Ovary (tissue), 3 donors: ENCODE results near the gene SAP30L.

Experiments
- POLR2A ChIP-seq: fragments of 450-650 bp; IDR thresholded peaks from one replicate; pipeline ENCODE4 v1.6.1; 2017; ENCODE audit warnings: antibody characterized with exemption, mild to moderate bottlenecking, moderate library complexity
- TF ChIP-seq, protein P1 (sequence below), 3 donors: fragments of 450-650 bp in 2 of 3; fragments of 200-600 bp in 1 of 3; IDR thresholded peaks; one replicate each; pipeline versions ENCODE4 v1.5.1 to v1.8.0; 2016 to 2022; ENCODE audit warnings: antibody characterized with exemption in 3 of 3, mild to moderate bottlenecking in 1 of 3
- donor health status: DM: no; HTN: no; CAD: no.

DNA sequence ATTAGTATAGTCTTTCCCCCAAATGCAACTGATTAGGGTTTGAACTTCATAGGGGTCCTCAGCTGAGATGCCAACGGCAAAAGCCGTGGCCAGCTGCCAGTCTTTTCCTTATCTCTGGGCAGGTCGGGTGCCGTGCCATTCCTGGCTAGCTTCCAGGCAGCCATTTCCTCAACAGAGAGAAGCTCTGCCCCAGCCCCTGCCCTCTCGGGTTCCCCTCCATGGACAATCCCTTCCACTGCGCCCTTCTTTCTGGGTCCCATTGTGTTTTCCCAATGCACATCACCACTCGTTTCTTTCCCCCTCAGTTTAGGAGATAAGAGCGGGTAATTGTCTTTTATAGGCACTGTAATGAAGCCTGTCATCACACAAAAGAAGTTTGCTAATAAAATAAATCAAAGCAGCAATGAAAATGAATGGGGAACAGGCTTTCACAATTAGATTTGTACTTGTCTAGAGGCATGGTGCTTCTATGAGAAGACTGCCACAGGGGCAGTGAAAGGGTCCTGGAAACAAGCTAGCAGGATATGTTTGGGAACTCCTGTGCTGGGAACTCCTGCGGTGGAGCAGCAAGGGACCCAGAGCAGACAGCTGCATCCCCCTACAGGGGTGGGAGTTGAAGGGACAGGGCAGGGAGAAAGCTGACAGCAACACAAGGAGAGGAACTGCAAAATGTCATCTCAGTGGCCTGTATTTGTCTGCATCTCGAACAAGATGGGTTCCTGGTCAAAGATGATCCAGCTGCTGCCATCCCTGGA is 48.0 kb upstream of the SAP30L start:
- TF ChIP-seq, protein P1, sequence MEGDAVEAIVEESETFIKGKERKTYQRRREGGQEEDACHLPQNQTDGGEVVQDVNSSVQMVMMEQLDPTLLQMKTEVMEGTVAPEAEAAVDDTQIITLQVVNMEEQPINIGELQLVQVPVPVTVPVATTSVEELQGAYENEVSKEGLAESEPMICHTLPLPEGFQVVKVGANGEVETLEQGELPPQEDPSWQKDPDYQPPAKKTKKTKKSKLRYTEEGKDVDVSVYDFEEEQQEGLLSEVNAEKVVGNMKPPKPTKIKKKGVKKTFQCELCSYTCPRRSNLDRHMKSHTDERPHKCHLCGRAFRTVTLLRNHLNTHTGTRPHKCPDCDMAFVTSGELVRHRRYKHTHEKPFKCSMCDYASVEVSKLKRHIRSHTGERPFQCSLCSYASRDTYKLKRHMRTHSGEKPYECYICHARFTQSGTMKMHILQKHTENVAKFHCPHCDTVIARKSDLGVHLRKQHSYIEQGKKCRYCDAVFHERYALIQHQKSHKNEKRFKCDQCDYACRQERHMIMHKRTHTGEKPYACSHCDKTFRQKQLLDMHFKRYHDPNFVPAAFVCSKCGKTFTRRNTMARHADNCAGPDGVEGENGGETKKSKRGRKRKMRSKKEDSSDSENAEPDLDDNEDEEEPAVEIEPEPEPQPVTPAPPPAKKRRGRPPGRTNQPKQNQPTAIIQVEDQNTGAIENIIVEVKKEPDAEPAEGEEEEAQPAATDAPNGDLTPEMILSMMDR (IDR thresholded peaks at IDR 0.05) = no peak
- TF ChIP-seq POLR2A = no peak
